ENCODE data around the gene PGC.

PGC gene

GRCh38 chr6:41748102-41748477, 893 bp upstream of the PGC start:
- no peak overlapping the region for H3K27ac ChIP-seq (ENCODE audit: low read depth, low read length)
- no peaks in the 10 kb centered on the region for H3K4me1 ChIP-seq (ENCODE audit: control insufficient read depth, low read length)
- TF ChIP-seq CTCF (IDR thresholded peaks at IDR 0.05; ENCODE audit: low read depth, low read length, poor library complexity, severe bottlenecking) (no peak), EZH2phosphoT487 (IDR thresholded peaks at IDR 0.05; ENCODE audit: borderline replicate concordance, low read length) (no peak)
- no peaks in the 10 kb centered on the region for H3F3A ChIP-seq (ENCODE audit: control insufficient read depth, insufficient read depth)
- H4K20me1 ChIP-seq (ENCODE audit: control insufficient read depth, insufficient read depth, low read depth, low read length): no peaks in the 10 kb centered on the region
- no peaks in the 10 kb centered on the region for H3K9me3 ChIP-seq (ENCODE audit: control insufficient read depth, insufficient read depth, low read length)
- H3K79me2 ChIP-seq (ENCODE audit: control insufficient read depth, low read length): no peaks in the 10 kb centered on the region
- no peaks in the 10 kb centered on the region for H3K9me2 ChIP-seq (replicated peaks; ENCODE audit: control insufficient read depth, low read length)
- no peaks in the 10 kb centered on the region for H3K36me3 ChIP-seq (ENCODE audit: control insufficient read depth, low read length)
- no peak overlapping the region for H3K4me3 ChIP-seq (ENCODE audit: low read length)
- H3K27me3 ChIP-seq (ENCODE audit: control insufficient read depth, low read length): peaks cover 6% of the 10 kb centered on the region; the same call in 1 of the 2 replicates
- H3K4me2 ChIP-seq (ENCODE audit: low read length): no peak overlapping the region

- H3K27ac ChIP-seq (ENCODE audit: low read depth, low read length): no peak overlapping the region
- H3K4me2 ChIP-seq (ENCODE audit: low read length): no peak overlapping the region
- H3K36me3 ChIP-seq (ENCODE audit: control insufficient read depth, low read length): no peaks in the 10 kb centered on the region
- no peaks in the 10 kb centered on the region for H3F3A ChIP-seq (ENCODE audit: control insufficient read depth, insufficient read depth)
- no peaks in the 10 kb centered on the region for H3K79me2 ChIP-seq (ENCODE audit: control insufficient read depth, low read length)
- TF ChIP-seq EZH2phosphoT487 (IDR thresholded peaks at IDR 0.05; ENCODE audit: borderline replicate concordance, low read length) (no peak), CTCF (IDR thresholded peaks at IDR 0.05; ENCODE audit: low read depth, low read length, poor library complexity, severe bottlenecking) (no peak)
- H3K27me3 ChIP-seq (ENCODE audit: control insufficient read depth, low read length): peaks cover 4% of the 10 kb centered on the region; the same call in 1 of the 2 replicates
- no peaks in the 10 kb centered on the region for H3K9me2 ChIP-seq (replicated peaks; ENCODE audit: control insufficient read depth, low read length)
- H4K20me1 ChIP-seq (ENCODE audit: control insufficient read depth, insufficient read depth, low read depth, low read length): no peaks in the 10 kb centered on the region
- H3K4me3 ChIP-seq (ENCODE audit: low read length): no peak overlapping the region
- H3K4me1 ChIP-seq (ENCODE audit: control insufficient read depth, low read length): no peaks in the 10 kb centered on the region
- H3K9me3 ChIP-seq (ENCODE audit: control insufficient read depth, insufficient read depth, low read length): no peaks in the 10 kb centered on the region
Measured at GRCh38 chr6:41746107-41746506, 1.1 kb downstream of the PGC start.

- no peaks in the 10 kb centered on the region for H3K79me2 ChIP-seq (ENCODE audit: control insufficient read depth, low read length)
- TF ChIP-seq EZH2phosphoT487 (IDR thresholded peaks at IDR 0.05; ENCODE audit: borderline replicate concordance, low read length): no peak
- no peak for TF ChIP-seq CTCF (IDR thresholded peaks at IDR 0.05; ENCODE audit: low read depth, low read length, poor library complexity, severe bottlenecking)
- no peak overlapping the region for H3K27ac ChIP-seq (ENCODE audit: low read depth, low read length)
- peaks cover 6% of the 10 kb centered on the region; the same call in 1 of the 2 replicates for H3K27me3 ChIP-seq (ENCODE audit: control insufficient read depth, low read length)
- no peaks in the 10 kb centered on the region for H3K36me3 ChIP-seq (ENCODE audit: control insufficient read depth, low read length)
- no peaks in the 10 kb centered on the region for H4K20me1 ChIP-seq (ENCODE audit: control insufficient read depth, insufficient read depth, low read depth, low read length)
- H3K9me3 ChIP-seq (ENCODE audit: control insufficient read depth, insufficient read depth, low read length): no peaks in the 10 kb centered on the region
- no peaks in the 10 kb centered on the region for H3F3A ChIP-seq (ENCODE audit: control insufficient read depth, insufficient read depth)
- no peaks in the 10 kb centered on the region for H3K9me2 ChIP-seq (replicated peaks; ENCODE audit: control insufficient read depth, low read length)
- H3K4me3 ChIP-seq (ENCODE audit: low read length): no peak overlapping the region
- H3K4me1 ChIP-seq (ENCODE audit: control insufficient read depth, low read length): no peaks in the 10 kb centered on the region
- H3K4me2 ChIP-seq (ENCODE audit: low read length): no peak overlapping the region
Measured at GRCh38 chr6:41744236-41744787, 2.9 kb downstream of the PGC start.
